Measurements from ENCODE around the gene CALR.
"Not testable (repeated sequence)": the region's sequence is repeated elsewhere in the genome, so short reads cannot be mapped to it uniquely, and the experiment has no call there.

The CALR gene

DNA sequence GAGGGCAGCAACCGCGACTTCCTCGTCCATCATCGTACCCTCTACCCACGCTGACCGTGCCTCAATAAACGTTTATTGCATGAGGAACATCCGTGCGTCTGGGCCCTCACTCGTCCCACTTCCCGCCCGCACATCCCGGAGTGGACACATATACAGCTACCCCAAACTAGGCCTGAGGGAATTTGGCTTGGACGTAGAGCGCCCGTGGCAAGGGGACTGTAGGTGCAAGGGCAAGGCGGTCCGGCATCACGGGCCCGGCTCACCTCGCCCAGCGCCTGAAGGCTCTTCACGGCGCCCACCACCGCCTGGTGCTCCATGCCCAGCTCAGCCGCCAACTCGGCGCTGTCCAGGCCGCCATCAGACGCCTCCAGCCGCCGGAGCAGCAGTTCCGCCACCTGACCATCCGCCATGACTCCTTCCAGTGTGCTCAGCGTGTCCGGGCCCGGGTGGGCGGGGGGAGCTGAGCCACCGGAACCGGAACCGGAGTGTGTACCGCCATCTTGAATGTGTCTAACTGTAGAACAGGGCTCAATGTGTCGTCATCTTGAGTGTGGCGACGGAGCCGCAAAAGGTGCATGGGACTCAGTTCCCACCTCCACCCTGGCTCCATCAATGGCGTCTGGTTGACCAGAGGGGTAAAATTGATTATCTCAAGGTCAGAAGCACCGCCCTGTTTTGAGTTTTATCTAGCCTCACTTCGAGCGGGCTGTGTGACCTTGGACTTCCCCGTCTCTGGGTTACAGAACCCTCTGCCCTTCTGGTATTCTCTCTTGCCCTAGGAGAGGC lies 4.9 kb upstream of the CALR start, which contains the start of gene FARSA:
TSS of gene FARSA (minus strand) at position 425 of the 786 bp plus-strand sequence. CDS start at position 410, 15 bp downstream.
- DNase-seq (ENCODE audit: low read depth in 3 of 3, low spot score in 1 of 3): peak; percentile 66 to 79 (median 74)

DNA sequence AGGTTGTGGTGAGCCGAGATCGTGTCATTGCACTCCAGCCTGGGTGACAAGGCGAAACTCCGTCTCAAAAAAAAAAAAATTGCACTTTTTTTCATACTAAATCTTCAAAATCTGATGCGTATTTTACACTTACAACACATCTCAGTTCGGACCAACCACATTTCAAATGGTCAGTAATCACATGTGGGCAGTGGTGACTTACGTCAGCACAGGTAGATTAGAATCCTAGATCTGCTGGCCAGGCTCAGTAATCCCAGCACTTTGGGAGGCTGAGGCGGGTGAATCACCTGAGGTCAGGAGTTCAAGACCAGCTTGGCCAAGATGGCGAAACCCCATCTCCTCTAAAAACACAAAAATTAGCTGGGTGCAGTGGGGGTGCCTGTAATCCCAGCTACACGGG lies 3.3 kb upstream of the CALR start:
- DNase-seq (ENCODE audit: low read depth in 3 of 3, low spot score in 1 of 3): no peak

DNA sequence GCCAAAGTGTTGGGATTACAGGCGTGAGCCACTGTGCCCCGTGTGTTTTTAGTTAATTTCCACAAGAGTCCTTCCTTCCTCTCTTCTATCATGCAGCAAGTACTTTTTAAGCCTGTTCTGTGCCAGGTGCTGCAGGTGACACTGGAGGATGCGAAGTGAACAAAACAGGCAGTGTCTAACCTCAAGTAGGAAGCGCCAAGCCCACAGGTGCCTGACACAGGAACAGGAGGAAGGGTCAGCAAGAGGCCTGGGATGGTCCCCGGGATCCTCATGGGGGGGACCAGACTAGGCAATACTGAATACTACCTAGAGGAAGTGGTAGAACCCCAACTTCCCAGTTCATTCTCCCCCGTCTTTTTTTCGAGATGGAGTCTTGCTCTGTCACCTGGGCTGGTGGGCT lies 1.8 kb upstream of the CALR start:
- no peak for DNase-seq (ENCODE audit: low read depth in 3 of 3, low spot score in 1 of 3)

DNA sequence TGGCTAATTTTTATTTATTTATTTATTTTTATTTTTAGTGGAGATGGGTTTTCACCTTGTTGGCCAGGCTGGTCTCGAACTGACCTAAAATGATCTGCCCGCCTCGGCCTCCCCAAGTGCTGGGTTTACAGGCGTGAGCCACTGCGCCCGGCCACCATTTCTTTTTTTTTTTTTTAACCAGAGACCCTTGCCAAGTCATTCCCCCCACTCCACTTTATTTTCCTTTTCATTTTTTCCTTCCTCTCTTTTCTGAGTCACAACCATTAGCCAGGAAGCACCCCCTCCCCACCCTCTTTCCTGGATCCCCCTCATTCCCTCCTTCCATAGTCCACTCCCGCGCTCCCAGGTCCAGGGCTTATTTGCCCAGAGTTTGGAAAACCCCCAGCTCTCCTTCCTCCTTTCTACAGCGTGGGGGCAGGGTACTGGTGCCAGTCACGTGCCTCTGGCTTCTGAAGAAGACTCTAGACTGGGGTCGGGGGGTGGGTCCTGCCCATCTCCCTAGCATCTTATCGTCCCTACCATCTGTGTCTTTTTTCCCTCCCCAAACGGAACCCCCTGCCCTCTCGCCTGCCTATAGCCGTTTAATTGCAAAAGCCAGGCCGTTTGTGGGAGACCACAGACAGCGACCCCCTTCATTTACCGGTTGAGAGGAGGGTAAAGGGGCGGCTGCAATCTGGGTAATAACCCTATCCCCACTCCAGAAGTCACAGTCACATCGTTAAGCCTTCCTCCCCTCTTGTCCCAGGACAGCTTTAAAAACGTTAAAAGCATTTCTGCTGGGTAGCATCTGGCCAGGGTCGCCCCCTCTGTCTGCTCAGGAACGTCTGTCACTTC lies 1.1 kb upstream of the CALR start:
- DNase-seq (ENCODE audit: low read depth in 3 of 3, low spot score in 1 of 3): no peak

DNA sequence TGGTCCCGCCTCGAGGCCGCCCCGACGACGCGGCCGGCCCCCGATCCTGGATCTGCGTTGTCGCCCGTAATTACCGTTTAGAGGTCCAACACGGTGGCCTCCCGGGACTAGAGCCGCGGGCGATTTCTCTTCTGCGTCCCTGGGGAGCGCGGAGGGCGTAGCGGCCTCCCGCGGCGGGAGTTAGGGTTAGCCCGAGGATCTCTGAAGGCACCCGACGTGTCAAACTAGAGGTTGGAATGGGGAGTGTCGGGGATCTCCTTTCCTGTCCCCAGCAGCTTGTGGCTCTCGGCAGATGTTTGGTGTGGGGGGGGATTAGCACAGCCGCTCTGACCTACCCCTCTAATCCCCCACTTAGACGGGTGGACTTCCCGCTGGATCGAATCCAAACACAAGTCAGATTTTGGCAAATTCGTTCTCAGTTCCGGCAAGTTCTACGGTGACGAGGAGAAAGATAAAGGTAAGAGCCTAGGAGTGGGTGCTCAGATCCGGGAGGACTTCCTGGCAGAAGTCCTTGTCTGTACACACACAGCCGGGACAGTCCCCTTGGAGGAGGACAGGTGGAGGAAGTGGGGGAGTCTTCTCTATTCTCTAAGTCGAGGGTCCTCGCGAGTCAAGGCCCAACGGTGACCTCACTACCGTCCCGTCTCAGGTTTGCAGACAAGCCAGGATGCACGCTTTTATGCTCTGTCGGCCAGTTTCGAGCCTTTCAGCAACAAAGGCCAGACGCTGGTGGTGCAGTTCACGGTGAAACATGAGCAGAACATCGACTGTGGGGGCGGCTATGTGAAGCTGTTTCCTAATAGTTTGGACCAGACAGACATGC lies 581 bp downstream of the CALR start:
- no peak for DNase-seq (ENCODE audit: low read depth in 3 of 3, low spot score in 1 of 3)

DNA sequence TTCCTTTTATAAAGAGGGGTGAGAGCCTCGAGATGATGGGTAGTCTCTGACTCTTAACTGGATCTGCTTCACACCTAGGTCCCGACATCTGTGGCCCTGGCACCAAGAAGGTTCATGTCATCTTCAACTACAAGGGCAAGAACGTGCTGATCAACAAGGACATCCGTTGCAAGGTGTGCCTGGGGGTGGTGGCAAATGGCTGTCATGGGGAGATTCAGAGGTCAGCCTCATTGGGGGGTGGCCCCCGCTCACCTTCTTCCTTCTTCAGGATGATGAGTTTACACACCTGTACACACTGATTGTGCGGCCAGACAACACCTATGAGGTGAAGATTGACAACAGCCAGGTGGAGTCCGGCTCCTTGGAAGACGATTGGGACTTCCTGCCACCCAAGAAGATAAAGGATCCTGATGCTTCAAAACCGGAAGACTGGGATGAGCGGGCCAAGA lies 1.6 kb downstream of the CALR start:
- no peak for DNase-seq (ENCODE audit: low read depth in 3 of 3, low spot score in 1 of 3)

DNA sequence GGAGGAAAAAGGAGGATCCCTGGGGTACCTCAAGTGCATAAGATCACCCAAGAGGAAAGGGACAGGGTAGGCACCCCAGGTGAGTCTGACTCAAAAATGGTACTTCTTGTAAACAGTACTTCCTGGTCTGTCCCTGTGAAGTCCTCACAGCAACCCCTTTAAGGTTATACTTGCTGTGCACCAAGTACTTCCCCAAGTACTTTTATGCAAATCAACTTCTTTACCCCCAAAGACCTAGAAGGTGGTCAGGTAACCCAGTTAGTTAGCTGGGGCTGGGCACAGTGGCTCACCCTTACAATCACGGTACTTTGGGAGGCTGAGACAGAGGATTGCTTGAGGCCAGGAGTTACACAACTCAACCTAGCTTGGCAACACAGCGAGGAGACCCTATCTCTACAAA lies 2.5 kb downstream of the CALR start:
- no peak for DNase-seq (ENCODE audit: low read depth in 3 of 3, low spot score in 1 of 3)

DNA sequence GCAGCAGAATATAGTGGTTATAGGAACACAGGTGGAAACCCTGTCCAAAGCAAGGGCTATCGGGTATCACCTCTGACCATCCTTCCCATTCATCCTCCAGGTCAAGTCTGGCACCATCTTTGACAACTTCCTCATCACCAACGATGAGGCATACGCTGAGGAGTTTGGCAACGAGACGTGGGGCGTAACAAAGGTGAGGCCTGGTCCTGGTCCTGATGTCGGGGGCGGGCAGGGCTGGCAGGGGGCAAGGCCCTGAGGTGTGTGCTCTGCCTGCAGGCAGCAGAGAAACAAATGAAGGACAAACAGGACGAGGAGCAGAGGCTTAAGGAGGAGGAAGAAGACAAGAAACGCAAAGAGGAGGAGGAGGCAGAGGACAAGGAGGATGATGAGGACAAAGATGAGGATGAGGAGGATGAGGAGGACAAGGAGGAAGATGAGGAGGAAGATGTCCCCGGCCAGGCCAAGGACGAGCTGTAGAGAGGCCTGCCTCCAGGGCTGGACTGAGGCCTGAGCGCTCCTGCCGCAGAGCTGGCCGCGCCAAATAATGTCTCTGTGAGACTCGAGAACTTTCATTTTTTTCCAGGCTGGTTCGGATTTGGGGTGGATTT lies 5.1 kb downstream of the CALR start:
- no peak for DNase-seq (ENCODE audit: low read depth in 3 of 3, low spot score in 1 of 3)

DNA sequence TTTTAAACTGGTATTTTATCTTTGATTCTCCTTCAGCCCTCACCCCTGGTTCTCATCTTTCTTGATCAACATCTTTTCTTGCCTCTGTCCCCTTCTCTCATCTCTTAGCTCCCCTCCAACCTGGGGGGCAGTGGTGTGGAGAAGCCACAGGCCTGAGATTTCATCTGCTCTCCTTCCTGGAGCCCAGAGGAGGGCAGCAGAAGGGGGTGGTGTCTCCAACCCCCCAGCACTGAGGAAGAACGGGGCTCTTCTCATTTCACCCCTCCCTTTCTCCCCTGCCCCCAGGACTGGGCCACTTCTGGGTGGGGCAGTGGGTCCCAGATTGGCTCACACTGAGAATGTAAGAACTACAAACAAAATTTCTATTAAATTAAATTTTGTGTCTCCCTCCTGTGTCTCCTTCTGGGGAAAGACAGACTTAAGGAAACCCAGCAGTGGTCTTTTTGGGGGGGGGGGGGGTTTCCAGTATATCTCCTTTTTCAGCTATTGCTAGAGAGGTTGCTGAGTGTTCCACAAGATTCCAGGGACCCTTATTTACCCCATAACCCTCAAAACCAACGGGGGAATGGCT lies 5.8 kb downstream of the CALR start:
- no peak for DNase-seq (ENCODE audit: low read depth in 3 of 3, low spot score in 1 of 3)

DNA sequence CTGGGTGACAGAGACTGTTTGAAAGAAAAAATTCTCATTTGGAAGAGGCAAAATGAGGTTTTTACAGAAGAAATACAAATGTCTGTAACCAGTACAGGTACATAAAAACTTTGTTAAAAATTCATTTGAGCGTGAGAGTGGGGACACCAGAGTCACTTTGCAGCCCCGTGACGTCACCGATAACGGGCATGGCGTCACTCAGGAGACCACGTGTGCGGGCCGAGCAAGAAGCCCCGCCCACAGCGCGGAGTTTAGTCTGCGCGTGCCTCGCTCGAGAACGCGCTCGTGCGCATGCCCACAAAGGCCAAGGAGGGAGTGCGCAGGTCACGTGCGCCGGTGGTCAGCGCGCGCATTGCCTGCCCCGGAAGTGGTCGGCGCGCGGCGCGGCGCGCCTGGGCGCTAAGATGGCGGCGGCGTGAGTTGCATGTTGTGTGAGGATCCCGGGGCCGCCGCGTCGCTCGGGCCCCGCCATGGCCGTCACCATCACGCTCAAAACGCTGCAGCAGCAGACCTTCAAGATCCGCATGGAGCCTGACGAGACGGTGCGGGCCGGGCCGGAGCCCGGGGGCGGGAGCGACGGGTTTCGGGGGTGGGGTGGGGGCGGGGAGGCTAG lies 7.2 kb downstream of the CALR start, which contains the start of gene RAD23A:
TSS of gene RAD23A (plus strand) at position 384 of the 613 bp plus-strand sequence. CDS start at position 471, 87 bp downstream.
- DNase-seq (ENCODE audit: low read depth in 3 of 3, low spot score in 1 of 3): peak; percentile 92 to 98 (median 96)

DNA sequence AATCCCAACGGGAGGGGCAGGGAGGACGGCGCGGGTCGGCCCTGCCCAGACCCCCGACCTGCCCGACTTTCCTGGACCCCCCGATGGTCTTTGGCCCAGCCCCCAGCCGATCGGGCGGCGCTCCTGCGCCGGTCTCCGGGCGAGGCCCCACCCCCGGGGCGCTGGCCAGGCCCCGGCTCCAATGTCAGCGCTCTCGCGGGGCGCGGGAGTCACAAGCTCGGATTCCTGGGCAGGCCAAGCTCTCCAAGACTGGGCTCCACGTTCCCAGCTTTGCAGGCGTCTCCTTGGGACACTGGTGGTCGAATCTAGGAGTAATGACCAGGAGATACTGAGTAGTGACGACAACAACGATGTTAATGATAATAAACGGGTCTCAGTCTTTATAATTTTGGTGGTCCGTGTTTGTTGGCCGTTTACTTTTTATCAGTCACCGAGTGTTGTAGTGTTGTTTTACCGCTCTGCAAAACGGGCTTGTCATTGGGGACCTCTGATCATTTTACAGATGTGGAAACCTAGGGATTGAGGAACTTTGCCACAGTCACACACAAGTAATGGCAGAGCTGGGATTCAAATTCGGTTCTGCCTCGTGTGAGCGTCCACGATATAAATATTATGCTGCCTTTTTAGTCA lies 7.8 kb downstream of the CALR start:
- DNase-seq (ENCODE audit: low read depth in 3 of 3, low spot score in 1 of 3): peak in 1 of 3 donors; percentile 42

DNA sequence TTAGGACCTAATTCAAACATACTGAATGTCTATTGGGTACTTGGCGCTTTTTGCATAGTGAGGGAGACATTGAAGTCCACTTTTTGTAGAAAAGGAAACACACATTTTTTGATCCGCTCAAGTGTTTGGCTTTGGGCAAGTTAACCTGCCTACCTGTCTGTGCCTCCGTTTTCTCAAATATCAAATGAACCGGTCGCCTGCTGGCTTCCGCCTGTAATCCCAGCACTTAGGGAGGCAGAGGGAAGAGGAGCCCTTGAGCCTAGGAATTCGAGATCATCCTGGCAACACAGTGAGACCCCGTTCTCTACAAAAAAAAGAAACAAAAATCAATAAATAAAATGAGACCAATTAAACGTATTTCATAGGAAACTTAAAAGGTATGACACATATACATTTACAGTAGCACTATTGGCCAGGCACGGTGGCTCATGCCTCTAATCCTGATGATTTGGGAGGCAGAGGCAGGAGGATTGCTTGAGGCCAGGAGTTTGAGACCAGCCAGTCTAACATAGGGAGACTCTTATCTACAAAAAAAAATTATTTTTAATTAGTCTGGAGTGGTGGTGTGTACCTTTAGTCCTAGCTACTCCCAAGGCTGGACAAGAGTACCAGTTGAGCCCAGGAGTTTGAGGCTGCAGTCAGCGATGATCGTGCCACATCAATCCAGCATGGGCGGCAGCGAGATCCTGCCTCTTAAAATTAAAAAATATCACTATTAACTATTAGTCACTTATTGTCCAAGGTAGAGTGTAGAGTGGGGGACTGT lies 8.5 kb downstream of the CALR start:
- no peak for DNase-seq (ENCODE audit: low read depth in 3 of 3, low spot score in 1 of 3)

DNA sequence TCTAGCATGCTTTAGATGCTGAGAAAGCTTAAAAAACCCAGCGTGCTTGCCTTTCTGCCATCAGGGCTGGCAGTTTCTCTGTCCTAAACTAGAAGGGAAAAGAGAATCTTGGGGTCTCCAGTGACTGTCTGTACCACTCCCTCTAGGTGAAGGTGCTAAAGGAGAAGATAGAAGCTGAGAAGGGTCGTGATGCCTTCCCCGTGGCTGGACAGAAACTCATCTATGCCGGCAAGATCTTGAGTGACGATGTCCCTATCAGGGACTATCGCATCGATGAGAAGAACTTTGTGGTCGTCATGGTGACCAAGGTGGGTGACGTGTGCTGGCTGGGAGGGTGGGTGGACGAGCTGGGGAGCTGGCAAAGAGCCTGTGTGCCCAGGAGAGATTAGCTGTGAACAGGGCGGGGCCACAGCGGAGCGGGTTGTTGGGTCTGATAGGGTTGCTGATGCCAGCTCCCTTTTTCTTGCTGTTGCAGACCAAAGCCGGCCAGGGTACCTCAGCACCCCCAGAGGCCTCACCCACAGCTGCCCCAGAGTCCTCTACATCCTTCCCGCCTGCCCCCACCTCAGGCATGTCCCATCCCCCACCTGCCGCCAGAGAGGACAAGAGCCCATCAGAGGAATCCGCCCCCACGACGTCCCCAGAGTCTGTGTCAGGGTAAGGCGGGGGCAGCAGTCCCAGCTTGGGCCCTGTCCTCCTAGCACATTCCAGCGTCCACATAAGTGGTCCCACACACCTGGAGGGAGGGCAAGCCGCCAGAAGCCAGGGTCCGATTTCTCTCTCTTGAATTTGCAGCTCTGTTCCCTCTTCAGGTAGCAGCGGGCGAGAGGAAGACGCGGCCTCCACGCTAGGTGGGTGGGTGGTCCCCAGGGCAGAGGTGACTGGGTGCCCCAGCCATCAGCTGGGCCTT lies 9.5 kb downstream of the CALR start:
- DNase-seq (ENCODE audit: low read depth in 3 of 3, low spot score in 1 of 3): no peak

DNA sequence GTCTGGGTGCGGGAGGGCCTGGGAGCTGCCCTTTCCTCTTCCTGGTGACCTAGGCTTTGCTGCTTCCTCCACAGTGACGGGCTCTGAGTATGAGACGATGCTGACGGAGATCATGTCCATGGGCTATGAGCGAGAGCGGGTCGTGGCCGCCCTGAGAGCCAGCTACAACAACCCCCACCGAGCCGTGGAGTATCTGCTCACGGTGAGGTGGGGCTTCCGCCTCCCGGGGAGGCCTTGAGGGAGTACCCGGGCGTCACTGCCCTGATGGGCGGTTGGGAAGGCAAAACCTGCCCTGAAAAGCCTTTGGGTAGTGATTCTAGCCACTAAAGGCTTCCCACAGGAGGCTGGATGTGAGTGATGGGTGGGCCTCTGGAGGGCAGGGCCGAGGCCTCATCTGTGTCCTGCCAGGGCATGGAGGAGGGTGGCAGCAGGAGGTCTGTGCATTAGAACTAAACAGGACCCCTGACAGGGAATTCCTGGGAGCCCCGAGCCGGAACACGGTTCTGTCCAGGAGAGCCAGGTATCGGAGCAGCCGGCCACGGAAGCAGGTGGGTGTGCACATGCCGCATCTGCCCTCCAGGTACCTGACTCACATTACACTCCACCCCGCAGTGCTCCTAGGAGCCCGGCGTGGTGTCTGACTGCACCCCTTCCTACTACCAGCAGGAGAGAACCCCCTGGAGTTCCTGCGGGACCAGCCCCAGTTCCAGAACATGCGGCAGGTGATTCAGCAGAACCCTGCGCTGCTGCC lies 10.4 kb downstream of the CALR start:
- DNase-seq (ENCODE audit: low read depth in 3 of 3, low spot score in 1 of 3): no peak

DNA sequence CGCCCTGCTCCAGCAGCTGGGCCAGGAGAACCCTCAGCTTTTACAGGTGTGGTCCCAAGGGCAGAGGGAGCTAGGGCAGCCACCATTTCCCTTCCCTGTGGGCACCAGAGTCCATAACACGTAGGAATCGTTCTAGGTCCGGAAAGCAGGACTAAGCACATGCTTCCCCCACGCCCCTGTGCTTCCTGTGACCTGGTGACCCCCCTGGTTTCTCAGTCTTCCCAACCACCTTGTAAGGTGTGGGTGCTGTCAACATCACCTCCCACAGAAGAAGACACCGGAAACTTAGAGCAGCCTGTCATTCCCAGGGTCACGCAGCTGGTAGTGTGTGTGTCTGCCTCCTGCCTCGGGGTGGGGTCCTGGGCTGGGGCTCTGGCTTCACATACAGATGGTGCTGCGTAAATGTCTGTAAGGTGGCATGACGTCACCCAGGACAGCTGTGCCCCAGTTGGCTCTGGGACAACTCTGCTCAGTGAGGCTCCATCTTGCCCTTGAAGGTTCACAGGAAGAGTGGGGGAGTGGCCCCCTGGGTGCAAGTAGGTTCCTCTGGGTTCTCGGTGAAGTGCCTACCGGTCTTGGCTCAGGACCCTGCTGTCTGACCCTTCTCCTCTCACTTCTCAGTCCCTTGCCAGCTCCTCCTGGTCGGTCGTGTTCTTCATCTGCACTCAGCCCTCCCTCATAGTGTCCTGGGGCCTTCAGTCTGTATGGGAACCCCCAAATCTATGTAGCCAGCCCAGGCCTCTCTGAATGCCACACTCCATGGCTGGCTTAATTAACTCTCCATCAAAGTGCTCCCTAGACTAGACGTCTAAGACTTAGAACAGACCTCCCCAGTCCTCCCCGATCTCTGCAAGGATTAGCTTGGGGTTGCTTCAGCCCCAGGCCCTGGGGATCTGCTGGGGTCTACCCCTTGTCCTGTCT lies 11.2 kb downstream of the CALR start:
- DNase-seq (ENCODE audit: low read depth in 3 of 3, low spot score in 1 of 3): no peak

DNA sequence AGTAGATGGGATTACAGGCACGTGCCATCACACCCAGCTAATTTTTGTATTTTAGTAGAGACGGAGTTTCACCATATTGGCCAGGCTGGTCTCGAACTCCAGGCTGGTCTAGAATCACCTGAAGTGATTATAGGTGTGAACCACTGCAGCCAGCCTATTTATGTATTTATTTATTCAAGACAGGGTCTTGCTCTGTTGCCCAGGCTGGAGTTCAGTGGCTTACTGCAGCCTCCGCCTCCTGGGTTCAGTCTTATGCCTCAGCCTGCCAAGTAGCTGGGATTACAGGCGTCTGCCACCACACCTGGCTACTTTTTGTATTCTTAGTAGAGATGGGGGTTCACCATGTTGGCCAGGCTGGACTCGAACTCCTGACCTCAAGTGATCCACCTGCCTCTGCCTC lies 13.6 kb downstream of the CALR start:
- not testable (repeated sequence) for DNase-seq (ENCODE audit: low read depth in 3 of 3, low spot score in 1 of 3)

Data from stimulated activated CD4-positive, alpha-beta T cell treated with anti-CD3 and anti-CD28 coated beads, TNF-alpha, amount 100 ng/mL, for 1 hour (primary cell).